GM18507 (cell line): Measurements from ENCODE around the gene MAPK8IP3.

ENCODE experiments used
- DNase-seq: peaks from one replicate; pipeline ENCODE4 v3.0.0; 2011; ENCODE audit warnings: low read depth; ENCODE audit not compliant: insufficient read length; ENCODE audit errors: extremely low spot score
- FAIRE-seq: peaks from 2 replicates; lab custom pipeline; 2011; peaks lifted over from hg19 to GRCh38; lab: Jason Lieb, UNC

Gene MAPK8IP3

GRCh38 chr16:1818204-1818872, 112.3 kb downstream of the MAPK8IP3 start:
- DNase-seq (no peak), FAIRE-seq (no peak)

GRCh38 chr16:1818873-1819525, 113.0 kb downstream of the MAPK8IP3 start:
- DNase-seq (no peak), FAIRE-seq (no peak)

- no peak for FAIRE-seq
- DNase-seq, result no peak
Measured at GRCh38 chr16:1819611-1820010, 113.6 kb downstream of the MAPK8IP3 start.
